Measurements from ENCODE around the gene PLEKHG5. TPM values are rescaled to one million over a fixed set of nuclear protein-coding genes. Genes with fewer than 3 reads are reported as not detected.

Gene PLEKHG5
- total RNA-seq, 1 donor from 2014 or later, result 0.22 TPM

GRCh38 chr1:6427441-6428390 lies 63.8 kb downstream of the PLEKHG5 start:
- intact Hi-C loops (cut with micrococcal nuclease), result no loop called here
- Mint-ChIP-seq H3K27me3 (peaks cover 43% of the 10 kb centered on the region), H3K4me3 (no peak overlapping the region), H3K4me1 (peaks cover 12% of the 10 kb centered on the region), H3K27ac (no peak overlapping the region), H3K36me3 (ENCODE audit: low read depth) (no peaks in the 10 kb centered on the region), H3K9me3 (no peaks in the 10 kb centered on the region)
- TF ChIP-seq, protein P1, sequence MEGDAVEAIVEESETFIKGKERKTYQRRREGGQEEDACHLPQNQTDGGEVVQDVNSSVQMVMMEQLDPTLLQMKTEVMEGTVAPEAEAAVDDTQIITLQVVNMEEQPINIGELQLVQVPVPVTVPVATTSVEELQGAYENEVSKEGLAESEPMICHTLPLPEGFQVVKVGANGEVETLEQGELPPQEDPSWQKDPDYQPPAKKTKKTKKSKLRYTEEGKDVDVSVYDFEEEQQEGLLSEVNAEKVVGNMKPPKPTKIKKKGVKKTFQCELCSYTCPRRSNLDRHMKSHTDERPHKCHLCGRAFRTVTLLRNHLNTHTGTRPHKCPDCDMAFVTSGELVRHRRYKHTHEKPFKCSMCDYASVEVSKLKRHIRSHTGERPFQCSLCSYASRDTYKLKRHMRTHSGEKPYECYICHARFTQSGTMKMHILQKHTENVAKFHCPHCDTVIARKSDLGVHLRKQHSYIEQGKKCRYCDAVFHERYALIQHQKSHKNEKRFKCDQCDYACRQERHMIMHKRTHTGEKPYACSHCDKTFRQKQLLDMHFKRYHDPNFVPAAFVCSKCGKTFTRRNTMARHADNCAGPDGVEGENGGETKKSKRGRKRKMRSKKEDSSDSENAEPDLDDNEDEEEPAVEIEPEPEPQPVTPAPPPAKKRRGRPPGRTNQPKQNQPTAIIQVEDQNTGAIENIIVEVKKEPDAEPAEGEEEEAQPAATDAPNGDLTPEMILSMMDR (IDR thresholded peaks at IDR 0.05), result no peak
- ChIA-PET POLR2A (no interaction called here), CTCF (interaction anchor here (1.3 kb wide), 1 partner anchor 9 kb away, joined by 6 read pairs; no protein-coding TSS in a partner anchor)
- DNase-seq (no peak), ATAC-seq (ENCODE audit: low read depth) (no peak)

DNA sequence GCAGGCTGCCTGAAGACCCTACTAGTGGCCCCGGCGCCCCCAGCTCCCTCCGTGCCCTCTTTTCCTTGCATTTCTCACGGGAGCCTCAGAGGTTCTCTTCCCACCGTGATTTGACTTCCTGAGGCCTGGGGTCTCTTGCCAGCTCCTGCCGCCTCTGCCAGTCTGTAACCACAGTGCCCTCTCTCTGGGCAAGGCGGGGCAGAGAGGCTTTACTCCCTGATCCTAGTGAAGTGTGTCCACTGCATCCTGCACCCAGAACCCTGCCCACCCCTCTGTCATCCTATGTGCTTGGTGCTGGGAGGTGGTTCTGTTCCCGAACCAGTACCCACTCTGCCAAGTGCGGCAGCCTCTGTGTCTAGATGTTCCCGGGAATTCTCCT lies 64.5 kb downstream of the PLEKHG5 start:
- Mint-ChIP-seq H3K27me3 (peaks cover 44% of the 10 kb centered on the region), H3K9me3 (no peaks in the 10 kb centered on the region), H3K36me3 (ENCODE audit: low read depth) (no peaks in the 10 kb centered on the region), H3K27ac (no peak overlapping the region), H3K4me3 (no peak overlapping the region), H3K4me1 (peaks cover 12% of the 10 kb centered on the region)
- intact Hi-C loops (cut with micrococcal nuclease), result no loop called here
- CTCF ChIA-PET, result interaction anchor here (1.3 kb wide), 1 partner anchor 10 kb away, joined by 6 read pairs; no protein-coding TSS in a partner anchor
- DNase-seq, result no peak
- TF ChIP-seq, protein P1 (IDR thresholded peaks at IDR 0.05), result no peak
- ATAC-seq (ENCODE audit: low read depth), result no peak
- POLR2A ChIA-PET, result no interaction called here

DNA sequence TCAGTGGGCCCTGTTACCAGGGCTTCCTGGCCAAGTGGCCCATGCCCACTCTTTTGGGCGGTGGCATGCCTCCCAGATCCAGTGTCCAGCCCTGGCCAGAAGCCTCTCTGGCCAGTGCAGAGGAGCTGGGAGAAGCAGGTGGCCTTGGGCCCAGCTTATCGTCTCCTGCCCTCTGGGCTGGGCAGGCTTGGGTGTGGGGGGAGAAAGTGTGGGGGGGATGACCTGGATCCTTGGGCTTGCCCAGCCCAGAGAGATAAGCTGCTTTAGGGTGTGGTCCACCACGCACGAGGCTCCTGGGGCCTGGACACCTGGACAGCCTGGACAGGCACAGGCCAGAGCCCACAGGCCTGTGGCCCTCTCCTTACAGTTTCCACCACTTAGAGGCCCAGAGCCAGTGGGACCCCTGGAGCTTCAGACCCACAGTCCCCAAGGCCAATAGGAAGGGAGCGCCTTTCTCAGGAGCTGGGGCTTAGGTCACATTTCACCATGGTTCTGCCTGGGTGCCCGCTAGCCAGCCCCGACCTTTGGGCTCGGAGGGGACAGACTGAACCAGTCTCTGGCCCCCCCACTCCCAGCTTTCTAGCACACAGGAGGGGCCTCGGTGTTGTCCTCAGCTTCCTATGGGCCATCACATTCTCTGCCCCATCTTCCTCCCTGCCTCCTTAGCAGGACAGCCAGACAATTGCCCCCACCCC lies 65.0 kb downstream of the PLEKHG5 start:
- H3K9me3 Mint-ChIP-seq, result no peaks in the 10 kb centered on the region
- intact Hi-C loops (cut with micrococcal nuclease), result no loop called here

DNA sequence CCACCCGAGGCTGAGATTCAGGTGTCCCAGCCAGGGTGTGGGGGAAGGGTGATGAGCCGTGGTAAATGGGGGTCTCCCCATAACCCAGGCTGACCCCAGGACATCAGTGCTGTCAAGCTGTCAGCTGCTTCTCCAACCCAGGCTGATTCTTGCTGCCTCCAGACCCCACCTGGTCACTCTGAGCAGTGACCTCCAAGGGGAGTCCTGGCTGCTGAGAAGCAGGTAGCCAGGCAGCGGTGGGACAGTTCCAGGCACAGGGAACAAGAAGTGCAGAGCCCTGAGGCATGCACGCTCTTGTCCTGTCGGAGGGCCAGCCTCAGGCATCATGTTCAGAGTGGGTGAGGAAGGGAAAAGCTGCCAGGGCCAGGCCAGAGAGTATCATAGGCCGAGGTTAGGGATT lies 65.8 kb downstream of the PLEKHG5 start:
- Mint-ChIP-seq H3K9me3 (no peaks in the 10 kb centered on the region), H3K27me3 (peaks cover 56% of the 10 kb centered on the region), H3K4me3 (no peak overlapping the region), H3K36me3 (ENCODE audit: low read depth) (no peaks in the 10 kb centered on the region), H3K27ac (no peak overlapping the region), H3K4me1 (peaks cover 15% of the 10 kb centered on the region)
- ChIA-PET CTCF (no interaction called here), POLR2A (interaction anchor here (0.6 kb wide), 1 partner anchor 16 kb away, joined by 6 read pairs; no protein-coding TSS in a partner anchor)
- no peak for ATAC-seq (ENCODE audit: low read depth)
- no peak for DNase-seq
- TF ChIP-seq, protein P1 (IDR thresholded peaks at IDR 0.05), result no peak
- intact Hi-C loops (cut with micrococcal nuclease), result no loop called here

More for the DNA sequence above, 65.0 kb downstream of the PLEKHG5 start:
- peaks cover 12% of the 10 kb centered on the region for H3K4me1 Mint-ChIP-seq
- H3K4me3 Mint-ChIP-seq, result no peak overlapping the region
- peaks cover 49% of the 10 kb centered on the region for H3K27me3 Mint-ChIP-seq
- POLR2A ChIA-PET, result interaction anchor here (0.6 kb wide), 1 partner anchor 17 kb away, joined by 6 read pairs; no protein-coding TSS in a partner anchor
- CTCF ChIA-PET, result interaction anchor here (1.3 kb wide), 1 partner anchor 11 kb away, joined by 6 read pairs; no protein-coding TSS in a partner anchor
- TF ChIP-seq, protein P1 (IDR thresholded peaks at IDR 0.05), result no peak
- ATAC-seq (ENCODE audit: low read depth), result no peak
- no peak for DNase-seq
- no peaks in the 10 kb centered on the region for H3K36me3 Mint-ChIP-seq (ENCODE audit: low read depth)
- no peak overlapping the region for H3K27ac Mint-ChIP-seq
